Activated CD4-positive, alpha-beta memory T cell treated with anti-CD3 and anti-CD28 coated beads, Interleukin-2, amount 10 ng/mL, durations not matched to agents 7 days and 5 days (primary cell): Measurements from ENCODE around the gene RIPOR2. TPM values are rescaled to one million over a fixed set of nuclear protein-coding genes. Genes with fewer than 3 reads are reported as not detected.
"Not testable (repeated sequence)": the region's sequence is repeated elsewhere in the genome, so short reads cannot be mapped to it uniquely, and the experiment has no call there.

ENCODE experiments used
- CTCF ChIA-PET: fragments of 350-600 bp; sonication (Branson Sonifier 250); formaldehyde crosslinking; loops from one replicate; lab custom pipeline; 2021; ENCODE audit warnings: antibody characterized with exemption, inconsistent platforms; lab: Charles Lee
- POLR2A ChIA-PET: fragments of 350-600 bp; sonication (Branson Sonifier 250); formaldehyde crosslinking; loops from one replicate; lab custom pipeline; 2021; ENCODE audit warnings: antibody characterized with exemption; lab: Charles Lee
- DNase-seq: peaks from one replicate; pipeline ENCODE4 v3.0.0-alpha.2; 2020
- H3K27ac Mint-ChIP-seq: one replicate; pipeline ENCODE4 v1.8.0; 2021; ENCODE audit warnings: mild to moderate bottlenecking, mixed read lengths
- H3K27me3 Mint-ChIP-seq: one replicate; pipeline ENCODE4 v1.8.0; 2021; ENCODE audit warnings: mixed read lengths
- H3K36me3 Mint-ChIP-seq: one replicate; pipeline ENCODE4 v1.8.0; 2021; ENCODE audit warnings: low read depth, mixed read lengths
- H3K4me1 Mint-ChIP-seq: one replicate; pipeline ENCODE4 v1.8.0; 2021; ENCODE audit warnings: mixed read lengths
- H3K4me3 Mint-ChIP-seq: one replicate; pipeline ENCODE4 v1.8.0; 2021; ENCODE audit warnings: mild to moderate bottlenecking, mixed read lengths
- H3K9me3 Mint-ChIP-seq: one replicate; pipeline ENCODE4 v1.8.0; 2021; ENCODE audit warnings: mixed read lengths
- total RNA-seq, 2 experiments: library from RNA; stranded (reverse); gene quantifications; one replicate each; pipeline ENCODE4 v1.2.3, GENCODE V29; 2021

The RIPOR2 gene
- total RNA-seq, 2 experiments from 2014 or later: 234 to 240 TPM

DNA sequence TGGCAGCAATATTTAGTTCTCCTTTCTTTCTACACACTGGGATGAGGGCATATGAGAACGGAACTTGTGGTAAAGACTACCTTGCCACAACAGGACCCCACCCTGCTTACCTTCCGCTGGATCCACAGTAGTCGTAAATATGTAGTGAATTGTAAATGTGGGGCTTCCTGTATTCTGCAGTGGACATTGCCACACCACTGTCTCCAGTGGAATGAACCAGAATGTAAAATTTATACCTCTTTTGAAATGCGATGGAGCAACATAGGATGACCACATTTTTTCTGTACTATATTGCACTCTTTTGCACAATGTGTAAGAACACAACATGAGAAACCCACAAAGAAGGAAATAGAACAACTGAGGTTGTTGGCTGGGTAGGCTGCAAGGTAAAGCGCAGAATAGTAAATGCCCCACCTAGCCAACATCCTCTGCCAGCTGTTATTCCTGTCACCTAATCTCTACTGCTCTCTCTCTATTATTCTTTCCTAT, 16.1 kb upstream of the RIPOR2 start:
- H3K4me3 Mint-ChIP-seq: peak overlapping the region; percentile 64
- peak overlapping the region; percentile 95 for H3K27ac Mint-ChIP-seq
- ChIA-PET CTCF (interaction anchor here (0.7 to 7.5 kb wide), 8 partner anchors 9 to 76 kb away, joined by 3 to 200 read pairs (median 4); partner anchors contain the start of gene RIPOR2), POLR2A (interaction anchor here (0.8 to 15.6 kb wide), 25 partner anchors 8 to 1282 kb away, joined by 3 to 839 read pairs (median 6); partner anchors contain the start of genes C6orf62 and RIPOR2)
- peaks cover 31% of the 10 kb centered on the region for H3K36me3 Mint-ChIP-seq
- peak; percentile 75 for DNase-seq
- H3K4me1 Mint-ChIP-seq: peaks cover 89% of the 10 kb centered on the region
- no peaks in the 10 kb centered on the region for H3K27me3 Mint-ChIP-seq
- H3K9me3 Mint-ChIP-seq: peaks cover 5% of the 10 kb centered on the region

GRCh38 chr6:24950218-24950941, 14.6 kb upstream of the RIPOR2 start:
- no peaks in the 10 kb centered on the region for H3K27me3 Mint-ChIP-seq
- ChIA-PET CTCF (interaction anchor here (1.8 to 7.5 kb wide), 3 partner anchors 14 to 94 kb away, joined by 5 to 200 read pairs (median 69); partner anchors contain the start of gene RIPOR2), POLR2A (interaction anchor here (0.8 to 15.6 kb wide), 19 partner anchors 11 to 1206 kb away, joined by 3 to 839 read pairs (median 10); partner anchors contain the start of gene RIPOR2)
- peaks cover 12% of the 10 kb centered on the region for H3K9me3 Mint-ChIP-seq
- peak overlapping the region; percentile 28 for H3K4me3 Mint-ChIP-seq
- peaks cover 84% of the 10 kb centered on the region for H3K4me1 Mint-ChIP-seq
- peaks cover 38% of the 10 kb centered on the region for H3K36me3 Mint-ChIP-seq
- DNase-seq: no peak
- peak overlapping the region; percentile 95 for H3K27ac Mint-ChIP-seq

DNA sequence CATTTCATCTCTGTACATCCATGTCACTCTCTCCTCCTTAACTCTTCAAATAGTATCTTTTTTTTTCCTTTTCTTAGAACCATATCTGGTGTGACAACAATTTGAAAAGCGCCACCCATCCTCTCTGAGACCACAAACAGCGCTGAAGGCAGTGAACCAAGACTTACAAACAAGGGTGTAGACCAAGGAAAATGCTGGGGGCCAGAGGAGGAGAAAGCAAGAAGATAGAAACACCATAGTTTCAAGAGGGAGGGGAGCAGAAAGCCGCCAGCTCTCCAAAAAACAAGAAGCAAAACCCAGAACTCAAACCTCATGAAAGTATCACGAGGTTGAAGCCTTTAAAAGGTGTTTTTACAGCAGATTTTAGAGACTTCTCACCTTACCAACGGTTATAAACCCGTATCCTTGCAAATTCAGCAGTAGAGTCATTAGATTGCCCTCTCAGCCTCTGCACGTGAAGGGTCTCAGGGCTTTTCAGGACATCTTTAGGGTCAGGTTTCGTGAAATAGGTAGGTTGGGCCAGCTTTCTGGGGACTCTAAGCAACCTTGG, 13.3 kb upstream of the RIPOR2 start:
- Mint-ChIP-seq H3K9me3 (peaks cover 25% of the 10 kb centered on the region), H3K4me3 (peak overlapping the region; percentile 40), H3K36me3 (peaks cover 48% of the 10 kb centered on the region), H3K4me1 (peaks cover 74% of the 10 kb centered on the region), H3K27ac (peak overlapping the region; percentile 95), H3K27me3 (no peaks in the 10 kb centered on the region)
- DNase-seq: peak; percentile 85
- ChIA-PET CTCF (interaction anchor here (0.7 to 7.5 kb wide), 6 partner anchors 13 to 93 kb away, joined by 3 to 200 read pairs (median 4); partner anchors contain the start of gene RIPOR2), POLR2A (interaction anchor here (0.8 to 15.6 kb wide), 22 partner anchors 7 to 1175 kb away, joined by 3 to 839 read pairs (median 7); partner anchors contain the start of gene RIPOR2)

GRCh38 chr6:24948261-24948660, 12.5 kb upstream of the RIPOR2 start:
- CTCF ChIA-PET: interaction anchor here (0.7 to 7.5 kb wide), 4 partner anchors 12 to 77 kb away, joined by 3 to 200 read pairs (median 36); partner anchors contain the start of gene RIPOR2
- Mint-ChIP-seq H3K36me3 (peaks cover 45% of the 10 kb centered on the region), H3K9me3 (peaks cover 26% of the 10 kb centered on the region), H3K4me1 (peaks cover 66% of the 10 kb centered on the region), H3K27ac (peak overlapping the region; percentile 95)
- H3K4me3 Mint-ChIP-seq, DNase-seq, H3K27me3 Mint-ChIP-seq: not testable (repeated sequence)
- POLR2A ChIA-PET: interaction anchor here (0.7 to 15.6 kb wide), 16 partner anchors 8 to 1175 kb away, joined by 3 to 839 read pairs (median 7); partner anchors contain the start of gene RIPOR2

DNA sequence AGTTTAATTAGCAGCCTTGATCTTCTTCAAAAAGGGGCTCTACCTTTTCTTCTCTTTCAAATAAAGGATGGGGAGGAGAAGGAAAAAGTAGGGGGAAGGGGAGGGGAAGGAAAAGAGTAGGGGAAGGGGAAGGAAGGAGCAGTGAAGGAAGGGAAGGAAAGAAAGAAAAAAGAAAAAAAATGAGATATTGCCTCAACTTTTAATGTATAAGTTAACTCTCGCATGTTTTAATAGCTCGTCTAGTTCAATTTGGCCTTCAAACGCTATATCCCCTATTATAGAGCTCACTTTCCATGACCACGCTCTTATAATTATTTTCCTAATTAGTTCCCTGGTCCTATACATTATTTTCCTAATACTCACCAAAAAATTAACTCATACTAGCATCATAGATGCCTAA, 11.9 kb upstream of the RIPOR2 start:
- ChIA-PET CTCF (interaction anchor here (7.1 to 7.5 kb wide), 2 partner anchors 11 to 44 kb away, joined by 69 to 200 read pairs; partner anchors contain the start of gene RIPOR2), POLR2A (interaction anchor here (0.7 to 15.6 kb wide), 8 partner anchors 15 to 88 kb away, joined by 3 to 839 read pairs (median 5); partner anchors contain the start of gene RIPOR2)
- H3K27me3 Mint-ChIP-seq: no peaks in the 10 kb centered on the region
- no peak for DNase-seq
- H3K36me3 Mint-ChIP-seq: peaks cover 49% of the 10 kb centered on the region
- peaks cover 67% of the 10 kb centered on the region for H3K4me1 Mint-ChIP-seq
- peaks cover 32% of the 10 kb centered on the region for H3K9me3 Mint-ChIP-seq
- no peak overlapping the region for H3K4me3 Mint-ChIP-seq
- H3K27ac Mint-ChIP-seq: peak overlapping the region; percentile 95

DNA sequence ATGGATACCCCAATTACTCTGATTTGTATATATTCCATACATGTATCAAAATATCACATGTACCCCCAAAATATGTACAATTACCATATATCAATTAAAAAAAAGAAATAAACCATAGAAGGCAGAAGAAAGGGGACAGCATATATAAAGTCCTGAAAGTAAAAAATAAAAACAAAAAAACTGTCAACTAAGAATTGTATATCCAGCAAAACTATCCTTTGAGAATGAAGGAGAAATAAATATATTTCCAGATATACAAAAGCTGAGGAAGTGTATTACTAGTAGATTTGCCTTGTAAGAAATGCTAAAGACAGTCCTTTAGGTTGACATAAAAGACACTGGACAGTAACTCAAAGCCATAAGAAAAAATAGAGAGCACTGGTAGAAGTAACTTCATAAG, 9.3 kb upstream of the RIPOR2 start:
- no peak overlapping the region for H3K27ac Mint-ChIP-seq
- peaks cover 35% of the 10 kb centered on the region for H3K9me3 Mint-ChIP-seq
- ChIA-PET CTCF (interaction anchor here (1.9 kb wide), 1 partner anchor 11 kb away, joined by 17 read pairs; the partner anchor contains the start of gene RIPOR2), POLR2A (interaction anchor here (1.5 to 4.0 kb wide), 2 partner anchors 10 to 16 kb away, joined by 3 to 47 read pairs; partner anchors contain the start of gene RIPOR2)
- peaks cover 69% of the 10 kb centered on the region for H3K36me3 Mint-ChIP-seq
- DNase-seq: no peak
- no peak overlapping the region for H3K4me3 Mint-ChIP-seq
- no peaks in the 10 kb centered on the region for H3K27me3 Mint-ChIP-seq
- H3K4me1 Mint-ChIP-seq: peaks cover 65% of the 10 kb centered on the region

DNA sequence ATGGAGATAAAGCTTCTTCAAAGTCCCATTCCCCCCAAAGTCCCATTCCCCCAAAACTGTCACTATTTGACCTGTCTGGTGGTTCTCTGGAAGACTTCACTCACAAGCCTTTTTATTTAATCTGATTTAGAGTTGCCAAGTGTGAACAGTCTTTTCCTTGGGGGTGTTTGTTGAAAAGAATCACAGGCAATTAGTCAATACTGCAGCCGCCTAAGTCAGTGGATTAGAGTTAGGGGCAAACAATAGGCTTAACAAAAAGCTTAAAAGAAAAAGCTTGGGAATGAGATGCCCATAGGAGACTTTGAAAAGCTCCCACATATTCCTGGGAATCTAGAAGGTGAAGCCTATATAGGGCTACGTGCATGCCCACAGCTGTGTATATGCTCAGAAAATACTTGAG, 8.0 kb upstream of the RIPOR2 start:
- no peak overlapping the region for H3K27ac Mint-ChIP-seq
- no peak for DNase-seq
- ChIA-PET POLR2A (interaction anchor here (1.6 to 4.0 kb wide), 2 partner anchors 9 kb away, joined by 4 to 47 read pairs; partner anchors contain the start of gene RIPOR2), CTCF (interaction anchor here (1.9 kb wide), 1 partner anchor 9 kb away, joined by 17 read pairs; the partner anchor contains the start of gene RIPOR2)
- peaks cover 35% of the 10 kb centered on the region for H3K9me3 Mint-ChIP-seq
- peaks cover 61% of the 10 kb centered on the region for H3K4me1 Mint-ChIP-seq
- peaks cover 68% of the 10 kb centered on the region for H3K36me3 Mint-ChIP-seq
- no peak overlapping the region for H3K4me3 Mint-ChIP-seq
- H3K27me3 Mint-ChIP-seq: no peaks in the 10 kb centered on the region

DNA sequence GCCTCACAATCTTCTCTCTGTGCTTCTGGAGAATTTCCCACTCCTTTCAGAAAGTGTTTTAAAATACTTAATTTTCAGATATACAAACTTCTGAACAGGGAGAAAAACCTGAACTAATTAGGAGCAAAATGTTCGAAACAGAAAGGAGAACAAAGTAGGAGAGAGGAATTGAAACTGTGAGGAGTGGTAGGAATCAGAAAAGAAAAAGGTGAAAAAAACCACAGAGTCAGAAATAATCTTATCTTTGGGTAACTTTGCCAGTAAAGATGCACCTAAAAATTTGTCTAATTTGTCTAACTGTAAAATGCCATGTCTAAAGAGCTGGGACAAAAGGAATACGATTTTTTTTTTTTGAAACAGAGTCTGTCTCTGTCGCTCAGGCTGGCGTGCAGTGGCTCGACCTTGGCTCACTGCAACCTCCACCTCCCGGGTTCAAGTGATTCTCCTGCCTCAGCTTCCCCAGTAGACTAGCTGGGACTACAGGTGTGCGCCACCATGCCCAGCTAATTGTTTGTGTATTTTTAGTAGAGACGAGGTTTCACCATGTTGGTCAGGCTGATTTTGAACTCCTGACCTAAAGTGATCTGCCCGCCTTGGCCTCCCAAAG, 4.7 kb upstream of the RIPOR2 start:
- H3K4me1 Mint-ChIP-seq: peaks cover 65% of the 10 kb centered on the region

GRCh38 chr6:24936641-24937317, 1.0 kb upstream of the RIPOR2 start:
- peak overlapping the region; percentile 98 for H3K27ac Mint-ChIP-seq
- peak overlapping the region; percentile 99 for H3K4me3 Mint-ChIP-seq
- CTCF ChIA-PET: interaction anchor here (0.7 to 8.1 kb wide), 23 partner anchors 8 to 134 kb away, joined by 3 to 200 read pairs (median 5); no protein-coding TSS in a partner anchor
- peak; percentile 73 for DNase-seq
- H3K4me1 Mint-ChIP-seq: peaks cover 63% of the 10 kb centered on the region
- H3K27me3 Mint-ChIP-seq: no peaks in the 10 kb centered on the region
- H3K9me3 Mint-ChIP-seq: peaks cover 3% of the 10 kb centered on the region
- POLR2A ChIA-PET: interaction anchor here (0.7 to 19.0 kb wide), 29 partner anchors 8 to 1222 kb away, joined by 3 to 839 read pairs (median 10); partner anchors contain the start of gene C6orf62
- H3K36me3 Mint-ChIP-seq: peaks cover 66% of the 10 kb centered on the region

More for the DNA sequence above, 4.7 kb upstream of the RIPOR2 start:
- H3K4me3 Mint-ChIP-seq: no peak overlapping the region
- peaks cover 23% of the 10 kb centered on the region for H3K9me3 Mint-ChIP-seq
- no peaks in the 10 kb centered on the region for H3K27me3 Mint-ChIP-seq
- H3K27ac Mint-ChIP-seq: no peak overlapping the region
- CTCF ChIA-PET: interaction anchor here (1.2 to 8.1 kb wide), 2 partner anchors 10 to 34 kb away, joined by 3 to 200 read pairs; no protein-coding TSS in a partner anchor
- DNase-seq: no peak
- peaks cover 61% of the 10 kb centered on the region for H3K36me3 Mint-ChIP-seq
- POLR2A ChIA-PET: interaction anchor here (8.6 to 19.0 kb wide), 3 partner anchors 15 to 32 kb away, joined by 104 to 839 read pairs (median 141); no protein-coding TSS in a partner anchor

DNA sequence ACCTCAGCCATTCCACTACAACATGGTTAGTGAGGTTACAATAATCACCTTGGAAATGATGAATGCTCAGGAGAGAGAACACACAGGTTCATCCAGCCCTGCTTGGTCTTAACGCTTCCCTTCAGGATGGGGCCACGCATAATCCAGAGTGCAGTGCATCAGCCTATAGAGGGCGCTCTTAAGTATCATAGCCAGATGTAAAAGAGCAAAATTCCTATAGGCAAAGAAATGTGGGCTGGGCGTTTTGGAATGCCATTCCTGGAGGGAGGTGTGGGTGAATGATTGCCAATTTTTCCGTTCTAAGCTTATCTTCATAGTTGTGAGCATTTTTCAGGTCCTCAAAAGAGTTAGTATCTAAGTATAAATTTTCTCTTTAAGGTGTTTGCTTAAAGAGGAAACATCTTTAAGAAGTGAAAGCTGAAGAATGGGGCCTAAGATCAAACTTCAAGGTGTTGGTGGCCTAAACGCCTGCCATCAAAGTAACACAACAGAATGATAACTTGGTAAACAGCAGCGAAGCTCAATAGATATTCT, 1.8 kb downstream of the RIPOR2 start:
- ChIA-PET POLR2A (interaction anchor here (0.6 to 19.0 kb wide), 28 partner anchors 6 to 1098 kb away, joined by 3 to 839 read pairs (median 19); partner anchors contain the start of gene C6orf62), CTCF (interaction anchor here (0.6 to 8.1 kb wide), 42 partner anchors 8 to 215 kb away, joined by 3 to 200 read pairs (median 8); partner anchors contain the start of gene C6orf62)
- peak overlapping the region; percentile 99 for H3K4me3 Mint-ChIP-seq
- peak; percentile 61 for DNase-seq
- no peaks in the 10 kb centered on the region for H3K9me3 Mint-ChIP-seq
- H3K27me3 Mint-ChIP-seq: no peaks in the 10 kb centered on the region
- H3K27ac Mint-ChIP-seq: peak overlapping the region; percentile 98
- H3K36me3 Mint-ChIP-seq: peaks cover 80% of the 10 kb centered on the region
- H3K4me1 Mint-ChIP-seq: peaks cover 63% of the 10 kb centered on the region

- peaks cover 64% of the 10 kb centered on the region for H3K4me1 Mint-ChIP-seq
- DNase-seq: no peak
- POLR2A ChIA-PET: interaction anchor here (0.6 to 19.0 kb wide), 26 partner anchors 5 to 1091 kb away, joined by 3 to 839 read pairs (median 27); partner anchors contain the start of gene C6orf62
- CTCF ChIA-PET: interaction anchor here (0.8 to 8.1 kb wide), 36 partner anchors 8 to 214 kb away, joined by 3 to 200 read pairs (median 10); partner anchors contain the start of gene C6orf62
- peaks cover 82% of the 10 kb centered on the region for H3K36me3 Mint-ChIP-seq
- H3K9me3 Mint-ChIP-seq: no peaks in the 10 kb centered on the region
- H3K27me3 Mint-ChIP-seq: no peaks in the 10 kb centered on the region
- H3K27ac Mint-ChIP-seq: peak overlapping the region; percentile 98
- peak overlapping the region; percentile 99 for H3K4me3 Mint-ChIP-seq
Measured at GRCh38 chr6:24933266-24933665, 2.5 kb downstream of the RIPOR2 start.
